H9 (cell line): Measurements from ENCODE around the gene RAB3B. TPM values are rescaled to one million over a fixed set of nuclear protein-coding genes. Genes with fewer than 3 reads are reported as not detected.

Source experiments
- DNase-seq: peaks from one replicate; pipeline ENCODE4 v3.0.0-alpha.2; 2017
- H2AFZ ChIP-seq: one replicate; pipeline ENCODE4 v1.6.1; 2013; ENCODE audit warnings: mild to moderate bottlenecking, low read length, control low read depth, moderate library complexity
- H2AK5ac ChIP-seq: 2 replicates; pipeline ENCODE4 v1.6.1; 2013; ENCODE audit warnings: low read length, control low read depth, mixed read lengths; ENCODE audit not compliant: insufficient read length
- H2BK120ac ChIP-seq: one replicate; pipeline ENCODE4 v1.6.1; 2013; ENCODE audit warnings: low read depth, mild to moderate bottlenecking, low read length, control low read depth, inconsistent platforms; ENCODE audit not compliant: poor library complexity, severe bottlenecking
- H2BK12ac ChIP-seq: 2 replicates; pipeline ENCODE4 v1.6.1; 2013; ENCODE audit warnings: low read length, control low read depth, mixed read lengths, low read depth; ENCODE audit not compliant: insufficient read length
- H2BK15ac ChIP-seq: 2 replicates; pipeline ENCODE4 v1.6.1; 2013; ENCODE audit warnings: low read depth, low read length, control low read depth
- H2BK20ac ChIP-seq: one replicate; pipeline ENCODE4 v1.6.1; 2013; ENCODE audit warnings: low read depth, mild to moderate bottlenecking, low read length, control low read depth, inconsistent platforms; ENCODE audit not compliant: poor library complexity, severe bottlenecking
- H2BK5ac ChIP-seq: 2 replicates; pipeline ENCODE4 v1.6.1; 2013; ENCODE audit warnings: low read length, control low read depth, mixed read lengths; ENCODE audit not compliant: insufficient read length
- H3K14ac ChIP-seq: 2 replicates; pipeline ENCODE4 v1.6.1; 2013; ENCODE audit warnings: low read length, control low read depth; ENCODE audit not compliant: insufficient read depth
- H3K18ac ChIP-seq: 2 replicates; pipeline ENCODE4 v1.6.1; 2013; ENCODE audit warnings: low read depth, mild to moderate bottlenecking, mixed read lengths, low read length, control low read depth; ENCODE audit not compliant: insufficient read length
- H3K23ac ChIP-seq: 2 replicates; pipeline ENCODE4 v1.6.1; 2013; ENCODE audit warnings: low read length, control low read depth, mixed read lengths, low read depth; ENCODE audit not compliant: insufficient read length
- H3K23me2 ChIP-seq: 2 replicates; pipeline ENCODE4 v1.6.1; 2013; ENCODE audit warnings: low read depth, mild to moderate bottlenecking, mixed read lengths, low read length, control low read depth; ENCODE audit not compliant: insufficient read length, poor library complexity, severe bottlenecking
- H3K27ac ChIP-seq: 2 replicates; pipeline ENCODE4 v1.5.1; 2013; ENCODE audit warnings: low read length, control low read depth, mixed read lengths, low read depth; ENCODE audit not compliant: insufficient read length
- H3K27me3 ChIP-seq: 2 replicates; pipeline ENCODE4 v1.6.1; 2013; ENCODE audit warnings: low read length, control low read depth, inconsistent platforms; ENCODE audit not compliant: insufficient read depth
- H3K4ac ChIP-seq: 2 replicates; pipeline ENCODE4 v1.6.1; 2013; ENCODE audit warnings: low read depth, mild to moderate bottlenecking, control low read depth, inconsistent platforms, low read length, moderate library complexity
- H3K4me1 ChIP-seq: 2 replicates; pipeline ENCODE4 v1.6.1; 2013; ENCODE audit warnings: low read length, control low read depth, inconsistent platforms; ENCODE audit not compliant: insufficient read depth
- H3K4me2 ChIP-seq: 2 replicates; pipeline ENCODE4 v1.6.1; 2013; ENCODE audit warnings: low read length, control low read depth, mixed read lengths; ENCODE audit not compliant: insufficient read length, insufficient read depth
- H3K56ac ChIP-seq: 2 replicates; pipeline ENCODE4 v1.6.1; 2013; ENCODE audit warnings: low read depth, mild to moderate bottlenecking, mixed read lengths, low read length, control low read depth; ENCODE audit not compliant: insufficient read length
- H3K79me1 ChIP-seq: 2 replicates; pipeline ENCODE4 v1.6.1; 2013; ENCODE audit warnings: low read depth, mild to moderate bottlenecking, moderate library complexity, low read length, control low read depth, inconsistent platforms; ENCODE audit not compliant: insufficient read depth, poor library complexity, severe bottlenecking
- H3K79me2 ChIP-seq: 2 replicates; pipeline ENCODE4 v1.6.1; 2013; ENCODE audit warnings: low read length, control low read depth, inconsistent platforms; ENCODE audit not compliant: insufficient read depth
- H3K9ac ChIP-seq: 2 replicates; pipeline ENCODE4 v1.6.1; 2013; ENCODE audit warnings: low read length, control low read depth, mixed read lengths; ENCODE audit not compliant: insufficient read length; ENCODE audit errors: extremely low read depth
- H3K9me3 ChIP-seq: one replicate; pipeline ENCODE4 v1.6.1; 2013; ENCODE audit warnings: low read depth, low read length, inconsistent platforms; ENCODE audit not compliant: control insufficient read depth
- H3T11ph ChIP-seq: one replicate; pipeline ENCODE4 v1.6.1; 2013; ENCODE audit warnings: mild to moderate bottlenecking, low read length, control low read depth, inconsistent platforms
- H4K20me1 ChIP-seq: one replicate; pipeline ENCODE4 v1.6.1; 2013; ENCODE audit not compliant: control insufficient read depth, insufficient read length, insufficient read depth
- H4K5ac ChIP-seq: 2 replicates; pipeline ENCODE4 v1.6.1; 2013; ENCODE audit warnings: low read depth, mild to moderate bottlenecking, mixed read lengths, low read length, control low read depth; ENCODE audit not compliant: insufficient read length
- H4K8ac ChIP-seq: replicated peaks from 2 replicates; pipeline ENCODE4 v1.6.1; 2013; ENCODE audit warnings: low read length, control low read depth, mixed read lengths, low read depth; ENCODE audit not compliant: insufficient read length
- H4K91ac ChIP-seq: 2 replicates; pipeline ENCODE4 v1.6.1; 2013; ENCODE audit warnings: low read depth, mild to moderate bottlenecking, moderate library complexity, mixed read lengths, low read length, control low read depth; ENCODE audit not compliant: insufficient read length
- H3K27ac Mint-ChIP-seq, 3 experiments: 2 replicates in 2 of 3; 3 replicates in 1 of 3; pipeline ENCODE4 v1.8.0; 2020 to 2021; ENCODE audit warnings: mixed read lengths in 3 of 3, mild to moderate bottlenecking in 1 of 3, moderate library complexity in 1 of 3
- H3K27me3 Mint-ChIP-seq: 2 replicates; pipeline ENCODE4 v1.8.0; 2021; ENCODE audit warnings: low read depth, mild to moderate bottlenecking, moderate library complexity, mixed read lengths
- H3K36me3 Mint-ChIP-seq, 3 experiments: 2 replicates in 2 of 3; 3 replicates in 1 of 3; pipeline ENCODE4 v1.8.0; 2020 to 2021; ENCODE audit warnings: low read depth in 3 of 3, mixed read lengths in 3 of 3; ENCODE audit not compliant: insufficient read depth in 1 of 3
- H3K4me1 Mint-ChIP-seq, 2 experiments: 2 replicates each; pipeline ENCODE4 v1.8.0; 2020; ENCODE audit warnings: mixed read lengths in 2 of 2
- H3K4me3 Mint-ChIP-seq, 2 experiments: 2 replicates in 1 of 2; 3 replicates in 1 of 2; pipeline ENCODE4 v1.8.0; 2020 to 2021; ENCODE audit warnings: mild to moderate bottlenecking in 2 of 2, mixed read lengths in 2 of 2, moderate library complexity in 1 of 2
- H3K9me3 Mint-ChIP-seq, 2 experiments: 2 replicates in 1 of 2; 3 replicates in 1 of 2; pipeline ENCODE4 v1.8.0; 2020; ENCODE audit warnings: mild to moderate bottlenecking in 2 of 2, mixed read lengths in 2 of 2, moderate library complexity in 1 of 2
- CTCF ChIP-seq: fragments of 200-600 bp; sonication (generic); conservative IDR thresholded peaks from 3 replicates; pipeline ENCODE4 v1.8.0; 2021; ENCODE audit warnings: antibody characterized with exemption, mild to moderate bottlenecking
- WGBS: extraction: QIAGEN DNeasy Blood & Tissue Kit; methylation state at CpG from one replicate; pipeline ENCODE4 v1.1.7; 2013; ENCODE audit warnings: missing lambda C conversion rate, low lambda C conversion rate, mixed read lengths; ENCODE audit not compliant: insufficient read length; ENCODE audit errors: extremely low coverage; 5-methylcytosine and 5-hydroxymethylcytosine counted together
- total RNA-seq: library from RNA; stranded (reverse); gene quantifications from 2 replicates; pipeline ENCODE4 v1.2.1, GENCODE V29; 2021

RAB3B gene
- total RNA-seq, 1 experiment from 2014 or later: 30.6 TPM

- Histone ChIP-seq H2BK5ac (no peak overlapping the region), H4K91ac (no peak overlapping the region), H2AFZ (no peak overlapping the region), H3T11ph (no peak overlapping the region), H3K9ac (no peak overlapping the region), H2BK15ac (no peak overlapping the region), H3K79me1 (no peaks in the 10 kb centered on the region), H3K9me3 (no peaks in the 10 kb centered on the region), H2BK12ac (no peak overlapping the region), H3K23me2 (peaks cover 6% of the 10 kb centered on the region), H3K23ac (no peak overlapping the region), H3K56ac (no peak overlapping the region), H3K4ac (no peak overlapping the region), H3K27me3 (no peaks in the 10 kb centered on the region), H3K79me2 (no peaks in the 10 kb centered on the region), H3K4me1 (no peaks in the 10 kb centered on the region), H4K5ac (no peak overlapping the region), H3K18ac (no peak overlapping the region), H4K8ac (no peak overlapping the region), H2BK120ac (no peak overlapping the region), H2BK20ac (no peak overlapping the region), H3K14ac (no peak overlapping the region), H2AK5ac (no peak overlapping the region), H3K27ac (no peak overlapping the region), H3K4me2 (no peak overlapping the region), H4K20me1 (no peaks in the 10 kb centered on the region)
- Mint-ChIP-seq H3K27me3 (no peaks in the 10 kb centered on the region), H3K9me3 (no peaks in the 10 kb centered on the region), H3K36me3 (peaks cover 10 to 52% (median 33%) of the 10 kb centered on the region in 3 experiments; a peak in 6 of 7 replicates), H3K4me1 (peaks cover 3 to 8% of the 10 kb centered on the region in 2 experiments; a peak in 3 of 4 replicates), H3K4me3 (no peak overlapping the region), H3K27ac (peak overlapping the region in 1 of 3 experiments; percentile 63; a peak in 1 of 7 replicates)
- TF ChIP-seq CTCF: no peak
- no CpG with 5 or more reads among the region's 1 CpG for WGBS
- DNase-seq: no peak
Measured at GRCh38 chr1:52037909-52038308, 47.4 kb upstream of the RAB3B start.
